Cardiac septum (tissue), 1 donor: ENCODE data around the gene SGMS1. TPM values are rescaled to one million over a fixed set of nuclear protein-coding genes. Genes with fewer than 3 reads are reported as not detected.

ENCODE experiments used
- DNase-seq: peaks from one replicate; pipeline ENCODE4 v3.0.0-alpha.2; 2020; ENCODE audit warnings: low spot score
- intact Hi-C: fragments of 100-400 bp; cut with DNase I; formaldehyde crosslinking; loops from one replicate; pipeline ENCODE4 v1.14.0; 2022
- total RNA-seq: library from RNA; stranded (reverse); fragmentation: NEBNext Ultra II Directional; extraction: Animal tissue kit (Norgen Biotek cat#: 25700); gene quantifications from one replicate; pipeline ENCODE4 v1.2.1, GENCODE V29; 2021
- donor health status: DM: no; HTN: no; CAD: no.

SGMS1 gene
- total RNA-seq, 1 donor from 2014 or later = 24.3 TPM

DNA sequence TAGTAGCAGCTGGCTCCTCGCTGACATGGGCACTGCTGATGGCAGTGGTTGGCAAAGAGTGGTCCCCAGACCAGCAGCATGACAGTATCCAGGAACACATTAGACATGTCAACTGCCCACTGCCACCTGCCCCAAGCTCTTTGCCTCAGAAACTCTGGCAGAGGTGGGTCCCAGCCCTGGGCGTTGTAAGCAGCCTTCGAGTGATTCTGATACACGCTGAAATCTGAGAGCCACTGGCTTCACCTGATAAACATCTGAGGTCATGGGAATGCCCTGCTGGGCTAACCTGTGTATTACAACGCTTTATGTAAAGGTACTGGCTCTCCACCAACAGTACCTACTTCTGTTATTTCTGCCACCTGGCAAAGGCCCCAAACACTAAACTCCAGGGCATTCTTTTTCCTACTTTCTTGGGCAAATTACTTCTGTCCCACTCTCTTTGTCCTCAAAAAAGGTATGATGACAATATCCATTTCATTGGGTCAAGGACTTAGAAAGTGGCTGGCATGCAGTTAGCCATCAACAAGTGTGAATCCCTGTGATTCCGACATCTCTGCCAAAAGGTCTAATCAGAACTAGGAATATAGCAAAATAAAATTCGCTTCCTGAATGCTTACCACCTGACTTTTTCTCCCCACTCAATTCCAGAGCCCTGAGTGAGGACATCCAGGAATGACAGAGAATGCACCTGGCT is 9.2 kb downstream of the SGMS1 start:
- intact Hi-C loops = no loop called here
- no peak for DNase-seq

DNA sequence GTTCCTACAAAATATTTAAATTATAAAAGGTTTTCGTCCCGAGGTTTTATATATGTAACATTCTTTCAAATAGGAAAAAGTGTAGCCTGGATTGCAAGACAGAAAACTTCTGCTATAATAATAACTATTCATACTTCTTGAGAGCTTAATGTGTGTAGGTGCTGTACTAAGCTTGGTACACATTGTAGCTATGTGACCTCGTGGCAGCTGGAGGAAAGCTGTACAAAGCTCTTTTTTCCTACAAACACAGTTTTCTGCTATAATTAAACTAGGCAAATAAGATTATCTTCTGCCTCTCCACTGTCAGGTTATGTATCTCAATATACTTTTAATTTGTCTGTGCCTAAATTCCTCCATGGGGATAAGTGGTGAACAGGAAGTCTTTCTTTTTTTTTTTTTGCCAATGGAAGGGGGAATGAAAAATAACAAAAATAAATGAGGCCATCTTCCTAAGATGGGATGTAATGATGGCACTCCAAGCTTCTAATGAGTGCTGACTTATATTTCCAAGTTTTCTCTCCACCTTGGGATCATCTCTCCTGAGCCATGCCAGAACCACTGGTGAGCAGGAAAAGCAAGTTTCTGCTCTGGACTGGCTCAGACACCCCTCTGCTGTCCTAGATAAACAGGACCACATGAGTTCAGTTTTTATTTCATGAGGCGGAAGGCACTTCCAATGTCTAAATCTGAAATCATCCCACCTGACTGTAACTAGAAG is 9.9 kb downstream of the SGMS1 start:
- intact Hi-C loops = no loop called here

DNA sequence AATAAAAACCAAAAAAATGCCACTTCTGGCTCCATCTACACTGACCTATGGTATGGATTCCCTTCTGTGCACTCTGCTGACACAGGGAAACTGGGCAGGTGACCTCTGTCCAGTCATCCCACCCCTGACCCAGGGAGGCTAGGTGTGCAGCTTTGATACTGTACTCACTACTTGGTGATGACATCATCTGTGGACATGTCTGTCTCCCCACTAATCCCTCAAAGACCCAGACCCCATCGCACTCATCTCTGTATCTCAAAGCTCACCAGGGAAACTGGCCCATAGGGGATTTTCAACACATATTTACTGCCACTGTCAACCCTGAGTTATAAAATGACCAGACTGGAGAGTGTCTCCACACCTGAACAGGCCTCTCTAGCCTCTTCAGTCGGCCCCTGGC is 10.6 kb downstream of the SGMS1 start:
- intact Hi-C loops = no loop called here
- no peak for DNase-seq

More for the DNA sequence above, 9.9 kb downstream of the SGMS1 start:
- DNase-seq = no peak

DNA sequence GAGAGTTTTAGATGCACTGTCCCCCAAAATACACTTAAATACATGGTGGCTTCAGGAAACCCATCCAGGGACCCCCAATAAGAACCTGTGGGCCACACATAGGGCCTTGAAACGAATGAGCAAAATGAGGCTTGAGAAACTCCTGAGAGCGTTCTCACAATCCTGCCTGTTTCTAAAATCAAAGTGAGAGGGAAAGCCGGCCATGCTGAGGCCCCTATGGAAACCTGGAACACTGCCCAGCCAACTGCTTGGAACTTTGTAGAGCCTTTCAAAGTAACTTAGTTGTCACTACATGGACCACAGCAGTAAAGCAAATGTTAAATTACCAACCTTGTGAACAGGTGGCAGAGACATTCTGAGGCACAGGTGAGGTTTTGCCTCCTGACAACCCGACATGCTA is 13.4 kb downstream of the SGMS1 start:
- no peak for DNase-seq
- intact Hi-C loops = no loop called here

DNA sequence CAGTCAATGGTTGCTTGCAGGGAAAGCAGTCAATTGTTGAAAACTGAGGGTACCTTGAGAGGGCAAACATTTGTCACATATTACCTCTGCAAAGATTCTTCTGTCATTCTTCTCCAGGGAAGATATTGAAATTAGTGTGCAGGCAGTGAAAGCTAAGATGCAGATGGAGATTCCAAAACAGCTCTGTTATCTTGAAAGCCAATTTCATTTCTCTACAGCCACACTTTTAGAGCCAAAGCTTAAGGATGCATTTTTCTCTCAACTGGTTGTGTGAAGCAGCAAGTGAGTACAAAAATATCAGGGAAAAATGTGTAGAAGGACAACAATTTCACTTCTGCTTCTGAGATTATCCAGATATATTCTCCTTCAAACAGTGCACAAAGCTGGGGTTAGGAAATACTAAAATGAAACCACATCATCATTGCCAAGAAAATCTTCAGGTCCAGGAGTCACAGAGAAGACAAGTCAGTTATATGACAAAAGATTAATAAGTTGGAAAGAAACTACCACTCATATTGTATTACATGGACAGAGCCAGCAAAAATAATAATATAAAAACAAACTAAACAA is 16.3 kb downstream of the SGMS1 start:
- DNase-seq = no peak
- intact Hi-C loops = no loop called here

GRCh38 chr10:50605951-50606270 is 17.8 kb downstream of the SGMS1 start:
- DNase-seq = no peak
- intact Hi-C loops = no loop called here

DNA sequence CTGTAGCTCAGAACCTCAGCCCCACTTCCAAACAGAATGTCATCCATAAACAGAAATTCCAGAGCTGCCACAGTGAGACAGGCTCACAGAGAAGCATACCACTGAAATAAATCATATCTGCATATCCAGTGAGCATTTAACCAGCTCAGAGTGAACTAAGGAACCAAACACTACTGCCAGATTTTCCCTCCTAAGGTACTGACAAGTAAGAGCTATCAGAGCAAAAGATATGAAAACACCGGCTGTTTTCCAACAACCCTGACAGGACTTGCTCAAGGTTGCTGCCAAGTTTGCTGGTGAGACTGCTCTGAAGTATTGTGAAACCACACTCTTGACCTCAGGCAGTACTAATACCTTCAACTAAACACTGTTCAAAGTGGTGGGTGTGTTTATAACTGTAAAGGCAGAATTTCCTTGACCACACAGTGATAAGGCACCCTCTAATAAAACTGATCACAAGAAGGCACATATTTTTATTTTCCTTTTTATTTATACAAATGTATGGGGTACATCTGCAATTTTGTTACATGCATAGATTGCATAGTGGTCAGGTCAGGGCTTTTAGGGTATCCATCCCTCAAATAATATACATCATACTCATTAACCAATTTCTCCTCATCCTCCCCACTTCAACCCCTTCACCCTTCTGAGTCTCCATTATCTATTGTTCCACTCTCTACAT is 18.3 kb downstream of the SGMS1 start:
- intact Hi-C loops = no loop called here

DNA sequence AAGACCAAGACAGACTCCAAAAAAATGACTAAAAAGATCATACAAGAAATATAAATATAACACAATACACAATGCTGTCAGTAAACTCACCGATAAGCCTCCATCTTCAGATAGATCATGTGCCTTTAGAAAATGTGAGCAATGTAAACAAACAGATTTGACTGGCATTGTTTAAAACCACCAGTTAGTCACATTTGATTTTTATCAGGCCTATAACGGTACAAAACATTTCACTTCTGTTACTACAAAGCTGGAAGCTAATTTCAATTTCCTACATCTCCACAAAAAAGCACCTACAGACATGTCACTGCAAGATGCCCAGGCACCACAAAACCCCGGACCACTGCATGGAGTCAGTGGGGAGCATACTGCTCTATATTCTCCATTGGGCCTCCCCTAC is 18.9 kb downstream of the SGMS1 start:
- DNase-seq = no peak
- intact Hi-C loops = no loop called here

More for the DNA sequence above, 18.3 kb downstream of the SGMS1 start:
- DNase-seq = no peak

DNA sequence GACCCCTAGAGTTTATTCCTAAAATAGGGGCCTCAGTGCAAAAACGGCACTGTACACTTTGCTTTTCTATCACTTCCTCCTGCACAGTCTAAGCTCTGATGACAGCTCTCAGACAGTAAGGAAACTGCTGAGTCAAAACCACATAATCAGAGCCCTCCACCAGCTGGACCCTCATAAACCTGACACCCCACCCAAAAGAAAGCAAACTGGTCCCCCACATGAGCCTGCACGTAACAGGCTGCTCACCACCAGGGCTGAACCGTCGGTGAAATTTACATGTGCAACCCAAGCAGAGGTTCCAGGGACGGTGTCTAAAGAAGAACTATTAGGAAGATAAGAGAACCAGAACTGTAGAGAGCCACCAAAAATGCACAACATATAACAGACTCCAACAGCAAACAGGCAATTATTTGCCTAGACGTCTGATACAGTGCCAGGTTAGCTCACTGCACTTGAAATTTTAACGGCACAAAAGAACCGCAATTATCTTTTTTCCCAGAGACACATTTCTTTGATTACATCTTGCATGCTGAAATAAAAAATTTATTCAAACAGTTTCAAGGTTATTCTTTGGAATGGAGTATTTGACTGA is 19.6 kb downstream of the SGMS1 start:
- intact Hi-C loops = no loop called here

GRCh38 chr10:50603151-50603850 is 20.5 kb downstream of the SGMS1 start:
- intact Hi-C loops = no loop called here
- no peak for DNase-seq

More for the DNA sequence above, 19.6 kb downstream of the SGMS1 start:
- DNase-seq = no peak

DNA sequence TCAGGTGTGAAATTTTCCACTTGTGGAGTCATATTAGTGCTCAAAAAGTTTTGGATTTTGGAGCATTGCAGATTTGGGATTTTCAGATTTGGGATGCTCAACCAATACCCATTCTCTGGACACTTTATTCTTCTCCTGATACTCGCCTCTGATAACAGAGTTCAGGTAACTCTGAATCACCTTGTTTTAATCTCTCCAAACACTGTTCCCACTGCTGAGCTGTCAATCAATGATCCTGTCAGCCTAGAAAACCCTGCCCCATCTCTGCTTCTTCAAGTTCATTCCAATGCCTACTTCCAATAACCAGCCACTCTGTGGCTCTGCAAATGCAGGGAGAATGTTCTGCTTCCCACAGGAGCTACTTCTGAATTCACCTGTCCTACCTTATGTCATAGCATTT is 21.8 kb downstream of the SGMS1 start:
- DNase-seq = no peak
- intact Hi-C loops = no loop called here

GRCh38 chr10:50600831-50601477 is 22.8 kb downstream of the SGMS1 start:
- intact Hi-C loops = no loop called here
- DNase-seq = no peak

DNA sequence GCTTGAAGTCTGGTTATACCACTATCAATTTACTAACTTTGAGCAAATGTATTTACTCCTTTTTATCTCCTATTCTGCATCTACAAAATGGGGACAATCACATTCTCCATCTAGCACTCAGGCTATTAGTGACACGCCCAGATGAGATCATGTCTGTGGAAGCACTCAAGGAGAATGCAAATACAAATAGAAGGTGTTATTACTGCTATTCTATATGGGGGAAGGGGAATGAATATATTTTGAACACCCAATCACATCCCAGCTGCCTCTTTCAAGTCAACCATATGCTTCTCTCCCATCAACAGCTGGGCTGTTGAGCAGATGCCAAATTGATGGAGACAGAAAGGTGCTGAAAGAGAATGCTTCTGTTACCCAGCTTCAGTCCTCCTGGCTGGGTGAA is 23.5 kb downstream of the SGMS1 start:
- intact Hi-C loops = no loop called here
- no peak for DNase-seq

DNA sequence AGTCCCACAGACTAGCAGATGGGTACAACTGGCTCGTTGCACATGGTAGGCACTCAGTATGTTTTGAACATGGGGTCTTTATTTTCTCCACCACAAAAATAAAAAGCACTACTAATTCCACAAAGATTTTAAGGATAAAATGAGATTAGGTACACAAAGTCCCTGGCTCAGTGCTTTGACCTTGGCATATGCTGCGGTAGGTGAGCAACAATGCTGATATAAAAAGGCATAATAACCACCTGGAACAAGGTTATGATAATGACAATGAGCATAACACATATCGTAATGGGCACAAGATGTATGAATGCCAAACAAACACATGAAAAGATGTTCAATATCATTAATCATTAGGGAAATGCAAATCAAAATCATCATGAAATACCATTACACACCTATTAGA is 26.9 kb downstream of the SGMS1 start:
- intact Hi-C loops = no loop called here
- DNase-seq = no peak

DNA sequence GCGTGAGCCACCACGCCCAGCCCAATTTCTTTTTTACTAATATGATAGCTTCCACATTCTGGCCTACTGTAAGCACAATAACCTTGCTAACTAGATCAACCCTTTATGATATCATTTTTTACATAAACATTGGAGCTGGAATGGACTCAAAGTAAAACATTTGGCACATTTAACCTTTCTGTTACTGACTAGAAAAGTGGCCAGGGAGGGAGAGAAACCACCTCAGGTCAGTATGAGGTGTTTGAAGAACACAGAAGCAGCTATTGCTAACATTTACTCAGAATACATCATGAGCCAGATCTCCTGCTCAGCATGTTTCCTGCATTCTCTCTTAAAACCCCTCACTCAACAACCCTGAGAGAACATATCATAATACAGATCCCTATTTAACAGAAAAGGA is 27.3 kb downstream of the SGMS1 start:
- DNase-seq = no peak
- intact Hi-C loops = no loop called here

- DNase-seq = no peak
- intact Hi-C loops = no loop called here
These were observed 28.0 kb downstream of the SGMS1 start for GRCh38 chr10:50595785-50596184.

- intact Hi-C loops = no loop called here
- DNase-seq = no peak
These were observed 30.0 kb downstream of the SGMS1 start for GRCh38 chr10:50593523-50594376.

- no peak for DNase-seq
- intact Hi-C loops = no loop called here
These were observed 30.8 kb downstream of the SGMS1 start for GRCh38 chr10:50592961-50593418.
